Muscle layer of colon (tissue), 2 donors: ENCODE results near the gene WFDC5.
"Not testable (repeated sequence)": the region's sequence is repeated elsewhere in the genome, so short reads cannot be mapped to it uniquely, and the experiment has no call there.

Experiments used
- H3K27ac ChIP-seq: one replicate; pipeline ENCODE4 v1.7.0; 2013; ENCODE audit warnings: low read depth, mild to moderate bottlenecking, low read length, moderate library complexity
- H3K27me3 ChIP-seq, 2 donors: one replicate each; pipeline ENCODE4 v1.7.0; 2013; ENCODE audit warnings: low read length in 2 of 2, mild to moderate bottlenecking in 2 of 2; ENCODE audit not compliant: insufficient read depth in 2 of 2, control insufficient read depth in 1 of 2
- H3K36me3 ChIP-seq: one replicate; pipeline ENCODE4 v1.7.0; 2013; ENCODE audit warnings: mild to moderate bottlenecking, low read length; ENCODE audit not compliant: insufficient read depth
- H3K4me1 ChIP-seq: one replicate; pipeline ENCODE4 v1.7.0; 2013; ENCODE audit warnings: mild to moderate bottlenecking, low read length; ENCODE audit not compliant: insufficient read depth
- H3K4me3 ChIP-seq, 2 donors: one replicate each; pipeline ENCODE4 v1.7.0; 2013; ENCODE audit warnings: low read length in 2 of 2, low read depth in 1 of 2, mild to moderate bottlenecking in 1 of 2, moderate library complexity in 1 of 2
- H3K9ac ChIP-seq: one replicate; pipeline ENCODE4 v1.7.0; 2013; ENCODE audit warnings: low read length
- H3K9me3 ChIP-seq: one replicate; pipeline ENCODE4 v1.7.0; 2013; ENCODE audit warnings: mild to moderate bottlenecking, low read length
- donor health status: abdominal sarcoma.
- donor health status: Adenocarcinoma of cecum.

The WFDC5 gene

GRCh38 chr20:45139733-45140375, 24.9 kb upstream of the WFDC5 start:
- H3K27ac ChIP-seq, H3K27me3 ChIP-seq, H3K9me3 ChIP-seq, H3K36me3 ChIP-seq, H3K9ac ChIP-seq, H3K4me3 ChIP-seq, H3K4me1 ChIP-seq: not testable (repeated sequence)

GRCh38 chr20:45138561-45139300, 23.8 kb upstream of the WFDC5 start:
- no peaks in the 10 kb centered on the region for H3K36me3 ChIP-seq
- no peak overlapping the region for H3K27ac ChIP-seq
- H3K4me1 ChIP-seq, result no peaks in the 10 kb centered on the region
- H3K9ac ChIP-seq, result no peak overlapping the region
- peaks cover 0 to 5% of the 10 kb centered on the region in 2 donors for H3K27me3 ChIP-seq
- H3K9me3 ChIP-seq, result no peaks in the 10 kb centered on the region
- no peak overlapping the region for H3K4me3 ChIP-seq

- Histone ChIP-seq H3K9me3 (no peaks in the 10 kb centered on the region), H3K4me1 (no peaks in the 10 kb centered on the region), H3K36me3 (no peaks in the 10 kb centered on the region), H3K9ac (no peak overlapping the region), H3K27ac (no peak overlapping the region), H3K4me3 (no peak overlapping the region), H3K27me3 (peaks cover 0 to 5% of the 10 kb centered on the region in 2 donors)
Measured at GRCh38 chr20:45136911-45137310, 21.9 kb upstream of the WFDC5 start.

- H3K27me3 ChIP-seq, result no peaks in the 10 kb centered on the region
- H3K4me1 ChIP-seq, result no peaks in the 10 kb centered on the region
- H3K9ac ChIP-seq, result no peak overlapping the region
- no peaks in the 10 kb centered on the region for H3K9me3 ChIP-seq
- no peaks in the 10 kb centered on the region for H3K36me3 ChIP-seq
- no peak overlapping the region for H3K27ac ChIP-seq
- no peak overlapping the region for H3K4me3 ChIP-seq
Measured at GRCh38 chr20:45128099-45128498, 13.1 kb upstream of the WFDC5 start.

- no peaks in the 10 kb centered on the region for H3K27me3 ChIP-seq
- no peaks in the 10 kb centered on the region for H3K9me3 ChIP-seq
- no peaks in the 10 kb centered on the region for H3K36me3 ChIP-seq
- H3K4me3 ChIP-seq, result no peak within 1 kb of the TSS
- no peak within 1 kb of the TSS for H3K9ac ChIP-seq
- no peaks in the 10 kb centered on the region for H3K4me1 ChIP-seq
- no peak within 1 kb of the TSS for H3K27ac ChIP-seq
Measured at GRCh38 chr20:45124365-45124764, 9.4 kb upstream of the WFDC5 start, which contains the start of gene WFDC12. WFDC12 (minus strand) TSS chr20:45124465; CDS start chr20:45124447, 18 bp downstream.

GRCh38 chr20:45121388-45121787, 6.4 kb upstream of the WFDC5 start:
- Histone ChIP-seq H3K36me3 (no peaks in the 10 kb centered on the region), H3K27me3 (no peaks in the 10 kb centered on the region), H3K9ac (no peak overlapping the region), H3K9me3 (no peaks in the 10 kb centered on the region), H3K4me3 (no peak overlapping the region), H3K27ac (no peak overlapping the region), H3K4me1 (no peaks in the 10 kb centered on the region)

GRCh38 chr20:45119556-45120266, 4.7 kb upstream of the WFDC5 start:
- Histone ChIP-seq H3K36me3 (no peaks in the 10 kb centered on the region), H3K4me1 (no peaks in the 10 kb centered on the region), H3K4me3 (no peak overlapping the region), H3K9me3 (no peaks in the 10 kb centered on the region), H3K9ac (no peak overlapping the region), H3K27me3 (no peaks in the 10 kb centered on the region), H3K27ac (no peak overlapping the region)

GRCh38 chr20:45118028-45118427, 3.1 kb upstream of the WFDC5 start:
- H3K27ac ChIP-seq, result no peak overlapping the region
- H3K36me3 ChIP-seq, result no peaks in the 10 kb centered on the region
- H3K27me3 ChIP-seq, result no peaks in the 10 kb centered on the region
- H3K4me3 ChIP-seq, result no peak overlapping the region
- no peaks in the 10 kb centered on the region for H3K4me1 ChIP-seq
- H3K9ac ChIP-seq, result no peak overlapping the region
- no peaks in the 10 kb centered on the region for H3K9me3 ChIP-seq

- no peaks in the 10 kb centered on the region for H3K4me1 ChIP-seq
- H3K36me3 ChIP-seq, result no peaks in the 10 kb centered on the region
- H3K9me3 ChIP-seq, result no peaks in the 10 kb centered on the region
- H3K27ac ChIP-seq, result no peak overlapping the region
- no peak overlapping the region for H3K4me3 ChIP-seq
- H3K27me3 ChIP-seq, result no peaks in the 10 kb centered on the region
- no peak overlapping the region for H3K9ac ChIP-seq
Measured at GRCh38 chr20:45117581-45117980, 2.6 kb upstream of the WFDC5 start.

GRCh38 chr20:45115829-45116228, 855 bp upstream of the WFDC5 start:
- H3K27me3 ChIP-seq, result no peaks in the 10 kb centered on the region
- H3K4me1 ChIP-seq, result no peaks in the 10 kb centered on the region
- no peaks in the 10 kb centered on the region for H3K9me3 ChIP-seq
- H3K4me3 ChIP-seq, result no peak overlapping the region
- no peak overlapping the region for H3K27ac ChIP-seq
- no peaks in the 10 kb centered on the region for H3K36me3 ChIP-seq
- H3K9ac ChIP-seq, result no peak overlapping the region

GRCh38 chr20:45115386-45115774, 406 bp upstream of the WFDC5 start:
- H3K4me3 ChIP-seq, result no peak overlapping the region
- no peaks in the 10 kb centered on the region for H3K27me3 ChIP-seq
- no peaks in the 10 kb centered on the region for H3K36me3 ChIP-seq
- no peak overlapping the region for H3K9ac ChIP-seq
- no peaks in the 10 kb centered on the region for H3K4me1 ChIP-seq
- no peak overlapping the region for H3K27ac ChIP-seq
- no peaks in the 10 kb centered on the region for H3K9me3 ChIP-seq
